B cell (primary cell): Measurements from ENCODE around the gene GPR142. TPM values are rescaled to one million over a fixed set of nuclear protein-coding genes. Genes with fewer than 3 reads are reported as not detected.

Source experiments
- ATAC-seq: fragments of 200-7000 bp; cut with Tn5 transposase; one replicate; pipeline ENCODE4 v1.10.0; 2021; ENCODE audit warnings: low read depth, mild to moderate bottlenecking, moderate number of reproducible peaks, moderate library complexity
- CTCF ChIA-PET: fragments of 350-600 bp; sonication (Branson Sonifier 250); formaldehyde crosslinking; loops from one replicate; lab custom pipeline; 2021; ENCODE audit warnings: antibody characterized with exemption, inconsistent platforms; lab: Charles Lee
- POLR2A ChIA-PET: fragments of 350-600 bp; sonication (Branson Sonifier 250); formaldehyde crosslinking; loops from one replicate; lab custom pipeline; 2021; ENCODE audit warnings: antibody characterized with exemption; lab: Charles Lee
- DNase-seq: peaks from one replicate; pipeline ENCODE4 v3.0.0; 2013
- H2AFZ ChIP-seq: 2 replicates; pipeline ENCODE4 v1.6.1; 2012; ENCODE audit warnings: mild to moderate bottlenecking, low read depth, low read length; ENCODE audit not compliant: insufficient read depth, poor library complexity, severe bottlenecking
- H3K27ac ChIP-seq, 2 donors: 1 replicate in 1 of 2; 2 replicates in 1 of 2; pipeline ENCODE4 v1.5.1; 2012 to 2013; ENCODE audit warnings: low read length in 2 of 2, mild to moderate bottlenecking in 2 of 2, moderate library complexity in 1 of 2
- H3K27me3 ChIP-seq, 4 experiments: fragments of 200-600 bp in 1 of 4; sonication (generic) in 1 of 4; replicated peaks in 1 of 4; 1 replicate in 2 of 4; 2 replicates in 2 of 4; pipeline versions ENCODE4 v1.6.1 to v1.7.0; 2013 to 2016; ENCODE audit warnings: low read length in 3 of 4, mild to moderate bottlenecking in 2 of 4, mixed read lengths in 1 of 4, moderate library complexity in 1 of 4; ENCODE audit not compliant: insufficient read depth in 4 of 4, control insufficient read depth in 3 of 4; ENCODE audit errors: control extremely low read depth in 1 of 4
- H3K36me3 ChIP-seq, 2 experiments: replicated peaks in 1 of 2; 1 replicate in 1 of 2; 2 replicates in 1 of 2; pipeline versions ENCODE4 v1.6.1 to v1.7.1; 2013; ENCODE audit warnings: low read length in 1 of 2; ENCODE audit not compliant: insufficient read depth in 2 of 2, control insufficient read depth in 1 of 2; ENCODE audit errors: control extremely low read depth in 1 of 2, extremely low read depth in 1 of 2
- H3K4me1 ChIP-seq, 2 donors: fragments of 200-600 bp in 1 of 2; sonication (generic) in 1 of 2; 1 replicate in 1 of 2; 2 replicates in 1 of 2; pipeline versions ENCODE4 v1.5.1 to v1.6.1; 2013 to 2017; ENCODE audit warnings: low read length in 2 of 2; ENCODE audit not compliant: control insufficient read depth in 2 of 2, insufficient read depth in 2 of 2
- H3K4me2 ChIP-seq: replicated peaks from 2 replicates; pipeline ENCODE3; 2012; ENCODE audit warnings: mild to moderate bottlenecking, low read depth, low read length; ENCODE audit not compliant: poor library complexity, severe bottlenecking
- H3K4me3 ChIP-seq, 5 experiments: fragments of 200-600 bp in 1 of 5; sonication (generic) in 1 of 5; 1 replicate in 3 of 5; 2 replicates in 2 of 5; pipeline versions ENCODE4 v1.5.1 to v1.7.0; 2011 to 2016; ENCODE audit warnings: low read length in 4 of 5, mild to moderate bottlenecking in 4 of 5, low read depth in 2 of 5, control low read depth in 1 of 5, moderate library complexity in 1 of 5; ENCODE audit not compliant: insufficient read depth in 1 of 5; ENCODE audit errors: control extremely low read depth in 1 of 5, extremely low read depth in 1 of 5
- H3K79me2 ChIP-seq: fragments of 200-600 bp; sonication (generic); one replicate; pipeline ENCODE4 v1.6.0; 2016; ENCODE audit warnings: low read length; ENCODE audit not compliant: control insufficient read depth, insufficient read depth
- H3K9ac ChIP-seq: fragments of 200-600 bp; sonication (generic); 2 replicates; pipeline ENCODE4 v1.6.1; 2017; ENCODE audit warnings: mild to moderate bottlenecking, low read length, moderate library complexity
- H3K9me3 ChIP-seq, 3 donors: one replicate each; pipeline versions ENCODE4 v1.6.1 to v1.7.1; 2013; ENCODE audit warnings: low read length in 2 of 3; ENCODE audit not compliant: control insufficient read depth in 2 of 3, insufficient read depth in 1 of 3; ENCODE audit errors: control extremely low read depth in 1 of 3
- H4K20me1 ChIP-seq: 2 replicates; pipeline ENCODE4 v1.6.0; 2012; ENCODE audit warnings: mild to moderate bottlenecking, low read length; ENCODE audit not compliant: insufficient read depth, control insufficient read depth, poor library complexity, severe bottlenecking
- H3K27ac Mint-ChIP-seq: one replicate; pipeline ENCODE4 v1.8.0; 2021; ENCODE audit warnings: mixed read lengths
- H3K27me3 Mint-ChIP-seq: one replicate; pipeline ENCODE4 v1.8.0; 2021; ENCODE audit warnings: mixed read lengths
- H3K4me1 Mint-ChIP-seq: one replicate; pipeline ENCODE4 v1.8.0; 2021; ENCODE audit warnings: mixed read lengths
- H3K4me3 Mint-ChIP-seq: one replicate; pipeline ENCODE4 v1.8.0; 2021; ENCODE audit warnings: mixed read lengths
- H3K9me3 Mint-ChIP-seq: one replicate; pipeline ENCODE4 v1.8.0; 2022; ENCODE audit warnings: mixed read lengths; ENCODE audit not compliant: insufficient read depth
- EZH2 ChIP-seq: IDR thresholded peaks from 2 replicates; pipeline ENCODE4 v1.6.1; 2012; ENCODE audit warnings: borderline replicate concordance, low read depth, mild to moderate bottlenecking, moderate library complexity, low read length; ENCODE audit not compliant: insufficient read depth, poor library complexity, severe bottlenecking
- WGBS: methylation state at CpG from one replicate; pipeline ENCODE4 v1.1.5; 2013; ENCODE audit warnings: missing lambda C conversion rate; ENCODE audit not compliant: insufficient coverage; 5-methylcytosine and 5-hydroxymethylcytosine counted together
- intact Hi-C: fragments of 100-400 bp; cut with micrococcal nuclease; formaldehyde crosslinking; loops from one replicate; pipeline ENCODE4 v1.10.0; 2022
- polyA minus RNA-seq: library from RNA; depleted of rRNA, polyadenylated mRNA; stranded (reverse); fragments of >200 nt; gene quantifications from 2 replicates; pipeline ENCODE4 v1.2.3, GENCODE V29; 2012
- polyA plus RNA-seq: library from polyadenylated mRNA; depleted of rRNA; stranded (reverse); fragments of >200 nt; gene quantifications from 2 replicates; pipeline ENCODE4 v1.2.3, GENCODE V29; 2012
- total RNA-seq, 2 donors: library from RNA; stranded (reverse); fragments of 120-200 nt in 1 of 2; gene quantifications; 1 replicate in 1 of 2; 2 replicates in 1 of 2; pipeline versions ENCODE4 v1.2.3 to v1.2.4, GENCODE V29; 2013 to 2022
- TF ChIP-seq, protein P1 (sequence below): fragments of 200-600 bp; IDR thresholded peaks from one replicate; pipeline ENCODE4 v1.8.0; 2022; ENCODE audit warnings: antibody characterized with exemption, mild to moderate bottlenecking

The GPR142 gene, protein sequence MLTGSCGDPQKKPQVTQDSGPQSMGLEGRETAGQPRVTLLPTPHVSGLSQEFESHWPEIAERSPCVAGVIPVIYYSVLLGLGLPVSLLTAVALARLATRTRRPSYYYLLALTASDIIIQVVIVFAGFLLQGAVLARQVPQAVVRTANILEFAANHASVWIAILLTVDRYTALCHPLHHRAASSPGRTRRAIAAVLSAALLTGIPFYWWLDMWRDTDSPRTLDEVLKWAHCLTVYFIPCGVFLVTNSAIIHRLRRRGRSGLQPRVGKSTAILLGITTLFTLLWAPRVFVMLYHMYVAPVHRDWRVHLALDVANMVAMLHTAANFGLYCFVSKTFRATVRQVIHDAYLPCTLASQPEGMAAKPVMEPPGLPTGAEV
- total RNA-seq = not detected in 2 replicates
- total RNA-seq (2013) = not detected
- polyA plus RNA-seq = not detected in 2 replicates
- not detected in 2 replicates for polyA minus RNA-seq

DNA sequence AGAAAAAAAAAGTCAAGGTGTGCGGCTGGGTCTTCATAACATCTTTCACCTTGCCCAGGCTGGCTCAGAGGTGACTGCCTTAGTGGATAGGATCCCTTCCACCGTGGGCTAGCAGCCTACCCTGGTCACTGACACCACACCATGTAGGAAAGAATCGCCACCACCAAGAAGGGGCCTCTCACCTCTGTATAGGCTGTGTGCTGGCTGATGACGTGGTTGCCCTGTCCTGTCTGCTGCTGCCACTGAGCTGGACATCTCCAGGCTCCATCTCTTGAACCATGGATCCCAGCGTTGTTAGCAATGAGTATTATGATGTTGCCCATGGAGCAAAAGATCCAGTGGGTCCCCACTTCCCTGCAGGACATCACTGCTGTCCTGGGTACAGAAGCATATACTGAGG, at the start of gene GPR142:
Gene GPR142, plus strand, starts transcription at position 301 of the 400 bp plus-strand sequence. CDS start 2,035 bp downstream, outside the sequence.
- ChIA-PET POLR2A (interaction anchor here (0.6 kb wide), 1 partner anchor 75 kb away, joined by 5 read pairs; no protein-coding TSS in a partner anchor), CTCF (interaction anchor here (0.7 to 6.7 kb wide), 16 partner anchors 9 to 280 kb away, joined by 3 to 65 read pairs (median 6); partner anchors contain the start of gene CD300LB)
- H3K27ac ChIP-seq = no peak within 1 kb of the TSS
- peaks cover 12% of the 10 kb centered on the region for H3K4me1 Mint-ChIP-seq
- peaks cover 15% of the 10 kb centered on the region for H3K27me3 Mint-ChIP-seq
- ATAC-seq (no peak), DNase-seq (no peak)
- no peaks in the 10 kb centered on the region for H3K36me3 ChIP-seq
- no peaks in the 10 kb centered on the region for H3K9me3 Mint-ChIP-seq
- H2AFZ ChIP-seq = no peak within 1 kb of the TSS
- no peak within 1 kb of the TSS for H3K27ac Mint-ChIP-seq
- peaks cover 12 to 16% of the 10 kb centered on the region in 2 donors for H3K4me1 ChIP-seq
- no peak for TF ChIP-seq EZH2
- TF ChIP-seq, protein P1, sequence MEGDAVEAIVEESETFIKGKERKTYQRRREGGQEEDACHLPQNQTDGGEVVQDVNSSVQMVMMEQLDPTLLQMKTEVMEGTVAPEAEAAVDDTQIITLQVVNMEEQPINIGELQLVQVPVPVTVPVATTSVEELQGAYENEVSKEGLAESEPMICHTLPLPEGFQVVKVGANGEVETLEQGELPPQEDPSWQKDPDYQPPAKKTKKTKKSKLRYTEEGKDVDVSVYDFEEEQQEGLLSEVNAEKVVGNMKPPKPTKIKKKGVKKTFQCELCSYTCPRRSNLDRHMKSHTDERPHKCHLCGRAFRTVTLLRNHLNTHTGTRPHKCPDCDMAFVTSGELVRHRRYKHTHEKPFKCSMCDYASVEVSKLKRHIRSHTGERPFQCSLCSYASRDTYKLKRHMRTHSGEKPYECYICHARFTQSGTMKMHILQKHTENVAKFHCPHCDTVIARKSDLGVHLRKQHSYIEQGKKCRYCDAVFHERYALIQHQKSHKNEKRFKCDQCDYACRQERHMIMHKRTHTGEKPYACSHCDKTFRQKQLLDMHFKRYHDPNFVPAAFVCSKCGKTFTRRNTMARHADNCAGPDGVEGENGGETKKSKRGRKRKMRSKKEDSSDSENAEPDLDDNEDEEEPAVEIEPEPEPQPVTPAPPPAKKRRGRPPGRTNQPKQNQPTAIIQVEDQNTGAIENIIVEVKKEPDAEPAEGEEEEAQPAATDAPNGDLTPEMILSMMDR = no peak
- no peaks in the 10 kb centered on the region for H3K79me2 ChIP-seq
- intact Hi-C loops = loop anchor here (5.0 kb wide), 1 partner anchor 235 kb away; no protein-coding TSS in a partner anchor
- no peaks in the 10 kb centered on the region for H4K20me1 ChIP-seq
- H3K4me3 Mint-ChIP-seq = no peak within 1 kb of the TSS
- H3K27me3 ChIP-seq = peaks cover 0 to 22% (median 6%) of the 10 kb centered on the region in 4 experiments
- H3K4me3 ChIP-seq = no peak within 1 kb of the TSS
- H3K9ac ChIP-seq = no peak within 1 kb of the TSS
- peak within 1 kb of the TSS; percentile 53 for H3K4me2 ChIP-seq
- H3K9me3 ChIP-seq = no peaks in the 10 kb centered on the region
- 88% methylated on average over 5 of the region's 5 CpGs for WGBS

DNA sequence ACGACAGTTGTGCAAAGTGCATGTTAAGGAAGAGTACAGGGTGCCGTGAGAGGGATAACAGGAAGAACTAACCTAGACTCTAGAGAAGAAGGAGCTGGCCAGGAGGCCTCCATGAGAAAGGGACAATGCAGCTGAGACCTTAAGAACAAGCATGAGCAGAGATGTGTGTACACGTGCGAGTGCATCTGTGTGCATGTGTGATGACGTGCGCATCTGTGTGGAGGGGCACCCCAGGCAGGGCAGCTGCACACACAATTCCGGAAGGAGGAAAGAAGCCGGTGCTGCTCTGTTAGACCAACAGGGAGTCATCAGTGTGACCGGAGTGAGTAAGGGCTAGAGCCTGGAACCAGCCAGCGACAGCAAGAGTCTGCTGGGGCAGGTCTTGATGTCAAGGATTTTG, 48.9 kb upstream of the GPR142 start:
- ChIA-PET POLR2A (no interaction called here), CTCF (interaction anchor here (0.9 kb wide), 1 partner anchor 105 kb away, joined by 3 read pairs; the partner anchor contains the start of gene TTYH2)
- H3K4me3 ChIP-seq = no peak overlapping the region
- H3K27me3 ChIP-seq = peaks cover 0 to 5% (median 1%) of the 10 kb centered on the region in 4 experiments
- no peak overlapping the region for H3K9ac ChIP-seq
- ATAC-seq = no peak
- H3K36me3 ChIP-seq = no peaks in the 10 kb centered on the region
- no peaks in the 10 kb centered on the region for H3K4me1 ChIP-seq
- 98% methylated on average over 10 of the region's 10 CpGs for WGBS
- peaks cover 36% of the 10 kb centered on the region for H3K27me3 Mint-ChIP-seq
- no peak for DNase-seq
- peaks cover 0 to under 1% (median 0%) of the 10 kb centered on the region in 3 donors for H3K9me3 ChIP-seq
- no peak overlapping the region for H3K27ac ChIP-seq
- no peaks in the 10 kb centered on the region for H3K79me2 ChIP-seq
- TF ChIP-seq, protein P1 = no peak
- no peak for TF ChIP-seq EZH2
- H3K27ac Mint-ChIP-seq = no peak overlapping the region
- no peak overlapping the region for H3K4me3 Mint-ChIP-seq
- intact Hi-C loops = no loop called here
- no peaks in the 10 kb centered on the region for H3K9me3 Mint-ChIP-seq
- H3K4me2 ChIP-seq = no peak overlapping the region
- no peaks in the 10 kb centered on the region for H3K4me1 Mint-ChIP-seq
- no peaks in the 10 kb centered on the region for H4K20me1 ChIP-seq
- no peak overlapping the region for H2AFZ ChIP-seq
